Subcutaneous abdominal adipose tissue (tissue), 5 donors: ENCODE data around the gene PSMB8.
A peak's percentile ranks its signal among the peaks of the same experiment; 100 is the strongest.
"Not testable (repeated sequence)": the region's sequence is repeated elsewhere in the genome, so short reads cannot be mapped to it uniquely, and the experiment has no call there.

Experiments used
- H3K27ac ChIP-seq: one replicate; pipeline ENCODE4 v1.7.0; 2013; ENCODE audit warnings: low read depth, mild to moderate bottlenecking, inconsistent platforms, low read length, moderate library complexity
- H3K27me3 ChIP-seq, 5 donors: one replicate each; pipeline ENCODE4 v1.7.0; 2013; ENCODE audit warnings: low read length in 5 of 5, inconsistent platforms in 1 of 5; ENCODE audit not compliant: control insufficient read depth in 5 of 5, insufficient read depth in 4 of 5
- H3K36me3 ChIP-seq, 5 donors: one replicate each; pipeline ENCODE4 v1.7.0; 2013; ENCODE audit warnings: low read length in 5 of 5; ENCODE audit not compliant: control insufficient read depth in 5 of 5, insufficient read depth in 5 of 5
- H3K4me1 ChIP-seq, 5 donors: one replicate each; pipeline ENCODE4 v1.7.0; 2013; ENCODE audit warnings: low read length in 5 of 5, mild to moderate bottlenecking in 3 of 5, moderate library complexity in 1 of 5; ENCODE audit not compliant: control insufficient read depth in 5 of 5, insufficient read depth in 5 of 5
- H3K4me3 ChIP-seq, 5 donors: one replicate each; pipeline ENCODE4 v1.7.0; 2013; ENCODE audit warnings: low read length in 5 of 5, low read depth in 1 of 5
- H3K9ac ChIP-seq, 5 donors: one replicate each; pipeline ENCODE4 v1.7.0; 2013; ENCODE audit warnings: low read length in 5 of 5, mild to moderate bottlenecking in 4 of 5, moderate library complexity in 3 of 5
- H3K9me3 ChIP-seq, 5 donors: one replicate each; pipeline ENCODE4 v1.7.0; 2013; ENCODE audit warnings: low read length in 5 of 5; ENCODE audit not compliant: control insufficient read depth in 5 of 5
- donor health status: healthy.
- donor health status: healthy.
- donor health status: healthy.
- donor health status: healthy.
- donor health status: healthy.

The PSMB8 gene

DNA sequence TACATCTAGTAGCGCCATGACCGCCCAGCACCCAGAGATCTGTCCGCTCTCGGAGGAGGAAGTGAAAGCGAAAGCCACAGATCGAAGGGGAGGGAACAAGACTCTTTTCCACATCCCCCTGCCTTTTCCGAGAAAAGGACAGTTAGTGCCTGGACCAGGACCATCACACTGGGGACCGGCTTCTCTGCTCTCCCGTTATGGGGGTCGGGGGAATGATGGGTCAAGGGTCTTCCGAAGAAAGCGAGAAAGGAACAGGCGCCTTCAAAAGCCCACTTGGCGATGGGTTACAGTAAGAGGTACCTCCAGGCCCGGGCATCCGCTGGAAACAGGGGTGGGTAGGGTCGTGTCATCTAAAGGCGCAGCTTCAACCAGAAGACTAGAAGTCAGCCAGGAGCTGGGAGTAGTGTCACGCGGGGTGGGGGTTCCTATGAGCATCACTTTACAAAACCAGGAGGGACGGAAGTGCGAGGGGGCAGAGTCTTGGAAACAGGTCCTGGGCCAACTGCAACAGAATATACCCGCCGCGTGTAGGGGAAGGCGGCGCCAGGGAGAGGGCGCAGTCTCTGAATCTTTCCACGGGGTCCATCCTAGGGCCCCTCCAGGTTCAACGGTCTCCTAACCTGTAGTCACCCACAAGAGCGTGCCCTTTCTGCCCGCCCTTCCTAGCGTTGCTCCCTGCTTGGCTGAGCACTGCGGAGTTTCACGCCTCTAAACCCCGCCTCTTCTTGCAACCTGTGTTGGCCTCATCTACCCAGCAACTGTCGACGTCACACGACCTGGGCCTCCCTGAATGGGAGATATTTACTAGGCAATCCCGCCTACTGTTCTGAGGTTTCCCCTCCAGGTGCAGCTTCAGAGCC is at the start of gene PSMB8:
Gene PSMB8 (minus strand): TSS at position 69 of the 860 bp plus-strand sequence. CDS start 51 bp downstream, at position 18.
- Histone ChIP-seq H3K9me3 (no peaks in the 10 kb centered on the region), H3K9ac (peak within 1 kb of the TSS; percentile 75 to 93 (median 81)), H3K36me3 (peaks cover 5 to 64% (median 49%) of the 10 kb centered on the region in 5 donors), H3K4me1 (peaks cover 0 to 58% (median 34%) of the 10 kb centered on the region in 5 donors), H3K27ac (peak within 1 kb of the TSS; percentile 96), H3K27me3 (no peaks in the 10 kb centered on the region), H3K4me3 (peak within 1 kb of the TSS; percentile 77 to 94 (median 91))

DNA sequence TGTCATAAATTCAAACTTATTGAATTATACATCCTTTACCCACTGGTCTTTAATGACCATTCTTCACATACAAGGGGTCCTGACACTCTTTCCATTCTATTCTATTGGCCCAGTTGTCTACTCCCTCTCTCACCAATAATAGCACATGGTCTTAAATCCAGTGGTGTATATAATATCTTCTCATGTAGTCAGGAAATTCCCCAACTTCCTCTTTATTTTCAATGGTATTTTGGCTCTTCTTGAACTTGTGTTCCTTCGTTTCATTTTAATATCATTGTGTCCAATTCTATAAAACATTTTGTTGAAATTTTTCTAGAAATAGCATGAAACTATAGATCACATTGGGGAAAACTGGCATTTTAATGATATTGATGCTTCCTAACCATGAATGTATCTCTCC is 47.0 kb upstream of the PSMB8 start:
- H3K4me3 ChIP-seq: no peak overlapping the region
- no peaks in the 10 kb centered on the region for H3K36me3 ChIP-seq
- H3K27me3 ChIP-seq: no peaks in the 10 kb centered on the region
- no peak overlapping the region for H3K27ac ChIP-seq
- H3K4me1 ChIP-seq: peaks cover 6 to 38% (median 32%) of the 10 kb centered on the region in 5 donors
- no peaks in the 10 kb centered on the region for H3K9me3 ChIP-seq
- H3K9ac ChIP-seq: no peak overlapping the region

DNA sequence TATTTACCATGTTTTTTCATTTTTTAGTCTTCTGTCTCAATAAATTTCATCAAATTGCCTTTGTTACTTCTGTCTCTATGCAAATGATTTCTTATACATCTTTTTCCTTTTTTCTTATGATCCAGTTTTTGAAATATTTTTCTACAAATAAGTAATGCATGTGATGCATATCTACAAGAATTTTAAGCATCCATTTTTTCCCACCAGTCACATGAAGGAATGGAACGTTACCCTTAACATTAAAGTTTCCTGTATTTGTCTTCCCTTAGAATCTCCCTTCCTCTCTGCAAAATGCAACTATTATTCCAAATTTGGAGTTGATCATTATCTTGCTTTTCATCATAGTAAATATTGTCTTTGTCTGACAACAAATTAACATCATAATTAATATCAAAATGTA is 45.7 kb upstream of the PSMB8 start:
- Histone ChIP-seq H3K36me3 (no peaks in the 10 kb centered on the region), H3K4me3 (no peak overlapping the region), H3K27ac (no peak overlapping the region), H3K9me3 (no peaks in the 10 kb centered on the region), H3K9ac (no peak overlapping the region), H3K27me3 (no peaks in the 10 kb centered on the region), H3K4me1 (peaks cover 0 to 29% (median 23%) of the 10 kb centered on the region in 5 donors)

DNA sequence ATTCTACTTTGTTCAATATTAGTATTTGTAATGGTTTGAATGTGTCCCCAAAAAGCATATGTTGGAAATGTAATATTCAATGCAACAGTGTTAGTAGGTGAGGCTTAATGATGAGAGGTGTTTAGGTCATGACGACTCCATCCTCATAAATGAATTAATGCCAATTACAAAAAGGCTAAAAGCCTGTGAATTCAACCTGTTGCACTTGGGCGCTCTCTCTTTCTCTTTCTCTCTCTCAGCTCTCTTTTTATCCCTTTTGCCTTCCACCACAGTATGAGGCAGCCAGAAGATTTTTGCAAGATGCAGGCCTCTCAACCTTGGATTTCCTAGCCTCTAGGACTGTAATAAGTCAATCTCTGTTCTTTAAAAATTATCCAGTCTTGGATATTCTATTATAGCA is 44.7 kb upstream of the PSMB8 start:
- Histone ChIP-seq H3K9me3 (no peaks in the 10 kb centered on the region), H3K27me3 (no peaks in the 10 kb centered on the region), H3K36me3 (no peaks in the 10 kb centered on the region), H3K4me3 (no peak overlapping the region), H3K4me1 (peaks cover 0 to 27% (median 23%) of the 10 kb centered on the region in 5 donors), H3K9ac (no peak overlapping the region), H3K27ac (no peak overlapping the region)

DNA sequence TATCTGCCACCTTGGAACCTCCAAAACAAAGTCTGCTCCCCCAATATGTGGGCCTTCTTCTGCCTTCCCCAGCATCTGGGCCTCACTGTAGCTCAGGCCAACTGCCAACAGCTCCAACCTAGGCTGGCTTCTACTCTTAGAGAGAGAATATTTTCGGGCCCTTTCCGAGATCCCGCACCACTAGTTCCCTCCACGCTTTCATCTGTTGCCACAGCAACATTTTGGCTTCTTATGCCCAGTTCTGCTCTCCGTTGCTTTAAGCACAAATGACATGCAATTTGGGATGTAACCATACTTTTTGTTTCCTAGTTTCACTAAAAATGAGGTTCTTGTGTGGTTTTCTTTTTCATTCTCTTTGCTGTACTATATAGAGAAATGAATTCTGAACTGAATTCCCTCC is 43.8 kb upstream of the PSMB8 start:
- Histone ChIP-seq H3K9me3 (no peaks in the 10 kb centered on the region), H3K4me3 (no peak overlapping the region), H3K4me1 (peaks cover 0 to 30% (median 25%) of the 10 kb centered on the region in 5 donors), H3K27me3 (no peaks in the 10 kb centered on the region), H3K9ac (no peak overlapping the region), H3K27ac (peak overlapping the region; percentile 13), H3K36me3 (no peaks in the 10 kb centered on the region)

DNA sequence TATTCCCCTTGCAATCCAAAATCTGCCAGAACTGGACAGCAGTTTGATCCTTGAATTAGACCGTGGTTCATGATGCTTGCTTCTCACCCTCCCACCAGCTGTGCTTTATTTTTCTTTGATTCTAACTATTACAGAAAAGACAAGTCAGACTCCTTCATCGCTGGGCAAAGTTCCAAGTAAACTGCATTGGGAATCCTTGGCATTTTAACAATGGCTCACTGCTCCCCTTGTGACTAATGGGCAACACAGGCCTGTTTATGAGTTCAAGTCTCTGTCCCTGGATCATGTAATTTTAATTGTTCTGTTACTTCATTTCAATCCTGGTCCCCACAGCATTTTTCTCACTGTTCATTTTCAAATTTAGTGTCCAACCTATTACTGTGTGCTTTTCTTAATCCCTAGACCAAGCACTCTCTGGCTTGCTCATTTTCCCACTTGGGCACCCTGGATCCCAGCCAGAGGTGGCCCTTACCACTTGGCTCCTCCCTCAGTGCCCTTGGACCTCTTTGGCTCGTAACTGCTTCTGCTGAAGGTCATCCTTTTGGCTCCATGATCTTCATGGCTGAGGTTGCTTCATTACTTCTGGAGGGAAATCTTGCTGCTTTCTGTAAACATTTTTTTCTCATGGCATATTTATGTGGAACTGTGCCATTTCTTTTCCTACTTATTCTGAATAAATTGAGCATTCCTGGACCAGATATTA is 43.0 kb upstream of the PSMB8 start:
- Histone ChIP-seq H3K27me3 (no peaks in the 10 kb centered on the region), H3K4me1 (peaks cover 0 to 30% (median 25%) of the 10 kb centered on the region in 5 donors), H3K9me3 (no peaks in the 10 kb centered on the region), H3K9ac (no peak overlapping the region), H3K27ac (peak overlapping the region; percentile 13), H3K4me3 (no peak overlapping the region), H3K36me3 (no peaks in the 10 kb centered on the region)

DNA sequence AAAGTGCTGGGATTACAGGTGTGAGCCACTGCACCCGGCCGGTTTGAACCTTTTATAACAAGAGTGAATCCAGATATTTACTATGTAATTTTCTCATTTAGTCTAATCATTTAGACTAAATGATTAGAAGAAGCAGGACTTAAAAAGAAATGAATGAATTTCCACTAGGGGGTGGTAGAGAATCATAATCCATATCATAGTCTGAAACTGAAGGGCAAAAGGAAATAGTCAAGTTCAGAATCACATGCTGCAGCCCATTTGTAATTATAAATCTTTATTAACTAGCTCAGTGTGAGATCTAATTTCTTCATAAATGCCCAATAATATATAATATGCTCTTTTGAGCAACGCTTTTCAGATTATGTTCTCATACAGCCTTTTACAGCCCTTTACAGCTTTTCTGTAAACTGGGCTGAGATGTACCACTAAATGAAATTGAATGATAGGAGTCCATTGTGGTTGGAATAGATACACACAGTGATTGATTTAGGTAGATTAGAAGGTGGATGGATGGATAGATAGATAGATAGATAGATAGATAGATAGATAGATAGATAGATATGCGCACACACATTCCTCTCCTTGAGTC is 41.9 kb upstream of the PSMB8 start:
- no peaks in the 10 kb centered on the region for H3K27me3 ChIP-seq
- peak overlapping the region; percentile 13 for H3K27ac ChIP-seq
- H3K9ac ChIP-seq: no peak overlapping the region
- peaks cover 0 to 30% (median 25%) of the 10 kb centered on the region in 5 donors for H3K4me1 ChIP-seq
- H3K4me3 ChIP-seq: no peak overlapping the region
- H3K9me3 ChIP-seq: no peaks in the 10 kb centered on the region
- no peaks in the 10 kb centered on the region for H3K36me3 ChIP-seq

DNA sequence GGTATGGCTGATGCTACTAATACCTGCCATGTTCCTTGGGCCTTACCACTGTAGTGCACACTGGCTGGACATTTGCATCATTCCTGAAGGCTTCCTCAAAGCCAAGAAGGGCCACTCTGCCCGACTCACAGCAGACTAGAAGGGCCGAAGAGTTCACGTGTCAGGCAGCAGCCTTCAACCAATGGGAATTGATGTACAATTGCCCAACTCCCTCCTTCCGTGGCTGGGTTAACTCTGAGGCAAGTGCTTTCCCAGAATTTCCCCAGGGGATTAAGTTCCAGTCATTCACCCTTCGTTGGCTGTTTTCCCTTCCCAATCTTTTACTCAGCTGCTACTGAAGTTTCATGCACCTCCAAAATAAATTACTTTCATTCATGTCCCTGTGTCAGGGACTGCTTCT is 39.9 kb upstream of the PSMB8 start:
- peak overlapping the region; percentile 66 for H3K27ac ChIP-seq
- no peaks in the 10 kb centered on the region for H3K9me3 ChIP-seq
- no peaks in the 10 kb centered on the region for H3K36me3 ChIP-seq
- H3K9ac ChIP-seq: no peak overlapping the region
- peaks cover 0 to 30% (median 25%) of the 10 kb centered on the region in 5 donors for H3K4me1 ChIP-seq
- no peak overlapping the region for H3K4me3 ChIP-seq
- no peaks in the 10 kb centered on the region for H3K27me3 ChIP-seq

DNA sequence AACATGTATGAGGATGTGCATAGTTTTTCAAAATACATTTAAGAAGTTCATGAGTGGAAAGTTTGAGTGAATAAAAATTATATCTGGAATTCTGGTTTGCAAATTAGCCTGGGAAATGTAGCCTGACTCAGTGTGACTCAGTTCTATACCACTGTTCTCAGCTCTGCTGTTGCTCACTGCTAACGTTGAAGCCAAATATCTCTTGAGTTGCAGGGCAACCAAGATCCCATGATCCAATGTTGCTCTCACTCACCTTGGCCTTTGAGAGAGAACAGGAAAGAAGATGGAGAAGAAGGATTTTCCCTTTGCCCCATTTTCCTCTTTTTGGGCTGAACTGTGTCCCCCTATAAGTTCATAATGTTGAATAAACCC is 39.0 kb upstream of the PSMB8 start:
- Histone ChIP-seq H3K27ac (peak overlapping the region; percentile 25), H3K4me3 (no peak overlapping the region), H3K9me3 (no peaks in the 10 kb centered on the region), H3K9ac (no peak overlapping the region), H3K4me1 (peaks cover 0 to 30% (median 25%) of the 10 kb centered on the region in 5 donors), H3K27me3 (no peaks in the 10 kb centered on the region), H3K36me3 (no peaks in the 10 kb centered on the region)

DNA sequence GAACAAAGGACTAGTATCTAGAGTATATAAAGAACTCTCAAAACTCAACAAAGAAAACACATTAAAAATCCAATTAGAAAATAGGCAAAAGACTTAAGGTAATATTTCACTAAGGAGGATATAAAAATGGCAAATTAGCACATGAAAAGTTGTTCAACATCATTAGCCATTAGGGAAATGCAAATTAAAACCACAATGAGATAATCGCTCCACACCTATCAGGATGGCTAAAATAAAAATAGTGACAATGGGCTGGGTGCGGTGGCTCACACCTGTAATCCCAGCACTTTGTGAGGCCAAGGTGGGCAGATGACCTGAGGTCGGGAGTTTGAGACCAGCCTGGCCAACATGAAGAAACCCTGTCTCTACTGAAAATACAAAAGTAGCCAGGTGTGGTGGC is 37.1 kb upstream of the PSMB8 start:
- H3K4me1 ChIP-seq: peaks cover 0 to 15% (median 10%) of the 10 kb centered on the region in 5 donors
- not testable (repeated sequence) for H3K27me3 ChIP-seq, H3K27ac ChIP-seq, H3K9me3 ChIP-seq, H3K36me3 ChIP-seq, H3K9ac ChIP-seq, H3K4me3 ChIP-seq
